Natural killer cell (primary cell): Measurements from ENCODE around the gene FAM228B. TPM values are rescaled to one million over a fixed set of nuclear protein-coding genes. Genes with fewer than 3 reads are reported as not detected.

Experiments
- ATAC-seq, 3 donors: fragments of 150-1000 bp in 2 of 3; fragments of 200-7000 bp in 1 of 3; cut with Tn5 transposase; 1 replicate in 1 of 3; 2 replicates in 2 of 3; pipeline ENCODE4 v1.10.0; 2021; ENCODE audit warnings: mild to moderate bottlenecking in 2 of 3, moderate library complexity in 2 of 3
- DNase-seq, 2 donors: peaks; one replicate each; pipeline versions ENCODE4 v3.0.0 to v3.0.0-alpha.2; 2013 to 2021; ENCODE audit warnings: mixed read lengths in 1 of 2
- H3K27ac ChIP-seq: one replicate; pipeline ENCODE4 v1.5.1; 2013; ENCODE audit warnings: mild to moderate bottlenecking, low read length
- H3K27me3 ChIP-seq: one replicate; pipeline ENCODE4 v1.6.1; 2013; ENCODE audit warnings: low read length; ENCODE audit not compliant: control insufficient read depth, insufficient read depth
- H3K36me3 ChIP-seq: one replicate; pipeline ENCODE4 v1.6.1; 2013; ENCODE audit warnings: low read length; ENCODE audit not compliant: control insufficient read depth, insufficient read depth
- H3K4me1 ChIP-seq: one replicate; pipeline ENCODE4 v1.6.1; 2013; ENCODE audit warnings: low read length; ENCODE audit not compliant: control insufficient read depth, insufficient read depth
- H3K4me3 ChIP-seq: one replicate; pipeline ENCODE4 v1.5.1; 2013; ENCODE audit warnings: low read length
- H3K9me3 ChIP-seq: one replicate; pipeline ENCODE4 v1.6.1; 2013; ENCODE audit warnings: low read length; ENCODE audit not compliant: control insufficient read depth, insufficient read depth
- H3K27ac Mint-ChIP-seq, 2 donors: one replicate each; pipeline ENCODE4 v1.8.0; 2022; ENCODE audit warnings: mild to moderate bottlenecking in 2 of 2, mixed read lengths in 2 of 2, moderate library complexity in 1 of 2
- H3K27me3 Mint-ChIP-seq, 2 donors: one replicate each; pipeline ENCODE4 v1.8.0; 2022; ENCODE audit warnings: low read depth in 2 of 2, mixed read lengths in 2 of 2
- H3K36me3 Mint-ChIP-seq: one replicate; pipeline ENCODE4 v1.8.0; 2022; ENCODE audit warnings: mixed read lengths
- H3K4me1 Mint-ChIP-seq, 2 donors: one replicate each; pipeline ENCODE4 v1.8.0; 2022; ENCODE audit warnings: mixed read lengths in 2 of 2
- H3K4me3 Mint-ChIP-seq: one replicate; pipeline ENCODE4 v1.8.0; 2022; ENCODE audit warnings: mild to moderate bottlenecking, moderate library complexity, mixed read lengths
- H3K9me3 Mint-ChIP-seq, 2 donors: one replicate each; pipeline ENCODE4 v1.8.0; 2022; ENCODE audit warnings: mixed read lengths in 2 of 2
- WGBS: methylation state at CpG from one replicate; pipeline ENCODE4 v1.1.7; 2013; ENCODE audit warnings: missing lambda C conversion rate; ENCODE audit not compliant: insufficient coverage; 5-methylcytosine and 5-hydroxymethylcytosine counted together
- intact Hi-C: fragments of 100-400 bp; cut with micrococcal nuclease; formaldehyde crosslinking; loops from one replicate; pipeline ENCODE4 v1.14.2; 2022
- total RNA-seq, 4 donors: library from RNA; stranded (reverse); fragments of 120-200 nt in 1 of 4; gene quantifications; one replicate each; pipeline versions ENCODE4 v1.2.3 to v1.2.4, GENCODE V29; 2013 to 2022
- TF ChIP-seq, protein P1 (sequence below): fragments of 200-600 bp; IDR thresholded peaks from one replicate; pipeline ENCODE4 v1.8.0; 2022; ENCODE audit warnings: antibody characterized with exemption

The FAM228B gene
- total RNA-seq, 3 donors from 2014 or later (not counting 1 experiment from before 2014, with no cell fraction given): 31.4 to 35.9 (median 31.5) TPM

- WGBS: 100% methylated on average over 4 of the region's 5 CpGs
- intact Hi-C loops: no loop called here
- peaks cover 15 to 23% of the 10 kb centered on the region in 2 donors for H3K4me1 Mint-ChIP-seq
- DNase-seq (no peak), ATAC-seq (no peak)
- peak overlapping the region in 1 of 2 donors; percentile 86 for H3K27ac Mint-ChIP-seq
- Histone ChIP-seq H3K36me3 (no peaks in the 10 kb centered on the region), H3K27me3 (no peaks in the 10 kb centered on the region), H3K27ac (no peak overlapping the region), H3K9me3 (no peaks in the 10 kb centered on the region), H3K4me1 (peaks cover 11% of the 10 kb centered on the region), H3K4me3 (no peak overlapping the region)
- TF ChIP-seq, protein P1, sequence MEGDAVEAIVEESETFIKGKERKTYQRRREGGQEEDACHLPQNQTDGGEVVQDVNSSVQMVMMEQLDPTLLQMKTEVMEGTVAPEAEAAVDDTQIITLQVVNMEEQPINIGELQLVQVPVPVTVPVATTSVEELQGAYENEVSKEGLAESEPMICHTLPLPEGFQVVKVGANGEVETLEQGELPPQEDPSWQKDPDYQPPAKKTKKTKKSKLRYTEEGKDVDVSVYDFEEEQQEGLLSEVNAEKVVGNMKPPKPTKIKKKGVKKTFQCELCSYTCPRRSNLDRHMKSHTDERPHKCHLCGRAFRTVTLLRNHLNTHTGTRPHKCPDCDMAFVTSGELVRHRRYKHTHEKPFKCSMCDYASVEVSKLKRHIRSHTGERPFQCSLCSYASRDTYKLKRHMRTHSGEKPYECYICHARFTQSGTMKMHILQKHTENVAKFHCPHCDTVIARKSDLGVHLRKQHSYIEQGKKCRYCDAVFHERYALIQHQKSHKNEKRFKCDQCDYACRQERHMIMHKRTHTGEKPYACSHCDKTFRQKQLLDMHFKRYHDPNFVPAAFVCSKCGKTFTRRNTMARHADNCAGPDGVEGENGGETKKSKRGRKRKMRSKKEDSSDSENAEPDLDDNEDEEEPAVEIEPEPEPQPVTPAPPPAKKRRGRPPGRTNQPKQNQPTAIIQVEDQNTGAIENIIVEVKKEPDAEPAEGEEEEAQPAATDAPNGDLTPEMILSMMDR: no peak
- no peaks in the 10 kb centered on the region for H3K27me3 Mint-ChIP-seq
- no peaks in the 10 kb centered on the region for H3K36me3 Mint-ChIP-seq
- no peaks in the 10 kb centered on the region for H3K9me3 Mint-ChIP-seq
- no peak overlapping the region for H3K4me3 Mint-ChIP-seq
Measured at GRCh38 chr2:24121066-24121465, 2.2 kb upstream of the FAM228B start.

GRCh38 chr2:24121469-24121868 is 1.8 kb upstream of the FAM228B start:
- Mint-ChIP-seq H3K4me3 (no peak overlapping the region), H3K27ac (peak overlapping the region in 1 of 2 donors; percentile 86)

GRCh38 chr2:24122366-24123194 is 689 bp upstream of the FAM228B start:
- Histone ChIP-seq H3K4me3 (peak overlapping the region; percentile 65), H3K4me1 (peaks cover 11% of the 10 kb centered on the region), H3K36me3 (no peaks in the 10 kb centered on the region), H3K27me3 (no peaks in the 10 kb centered on the region), H3K27ac (peak overlapping the region; percentile 69), H3K9me3 (no peaks in the 10 kb centered on the region)
- TF ChIP-seq, protein P1: no peak
- DNase-seq (no peak), ATAC-seq (no peak)
- H3K4me3 Mint-ChIP-seq: peak overlapping the region; percentile 95
- H3K4me1 Mint-ChIP-seq: peaks cover 15 to 27% of the 10 kb centered on the region in 2 donors
- WGBS: 14% methylated on average over 15 of the region's 15 CpGs
- no peaks in the 10 kb centered on the region for H3K36me3 Mint-ChIP-seq
- H3K27ac Mint-ChIP-seq: peak overlapping the region; percentile 83 to 86
- intact Hi-C loops: no loop called here
- no peaks in the 10 kb centered on the region for H3K9me3 Mint-ChIP-seq
- H3K27me3 Mint-ChIP-seq: no peaks in the 10 kb centered on the region

More at GRCh38 chr2:24121469-24121868, 1.8 kb upstream of the FAM228B start:
- DNase-seq: no peak
- Histone ChIP-seq H3K4me3 (no peak overlapping the region), H3K27ac (no peak overlapping the region), H3K27me3 (no peaks in the 10 kb centered on the region), H3K9me3 (no peaks in the 10 kb centered on the region), H3K4me1 (peaks cover 11% of the 10 kb centered on the region), H3K36me3 (no peaks in the 10 kb centered on the region)
- Mint-ChIP-seq H3K9me3 (no peaks in the 10 kb centered on the region), H3K27me3 (no peaks in the 10 kb centered on the region), H3K4me1 (peaks cover 15 to 23% of the 10 kb centered on the region in 2 donors), H3K36me3 (no peaks in the 10 kb centered on the region)
- TF ChIP-seq, protein P1: no peak
- 98% methylated on average over 4 of the region's 4 CpGs for WGBS
- intact Hi-C loops: no loop called here
- ATAC-seq: no peak
